GM19023 (cell line): Measurements from ENCODE around the gene MBIP.

Experiments
- ATAC-seq: cut with Tn5 transposase; IDR thresholded peaks from one replicate; pipeline ENCODE4 v1.9.1; 2021; ENCODE audit warnings: mild to moderate bottlenecking, moderate library complexity; ENCODE audit not compliant: unreplicated experiment

Gene MBIP

DNA sequence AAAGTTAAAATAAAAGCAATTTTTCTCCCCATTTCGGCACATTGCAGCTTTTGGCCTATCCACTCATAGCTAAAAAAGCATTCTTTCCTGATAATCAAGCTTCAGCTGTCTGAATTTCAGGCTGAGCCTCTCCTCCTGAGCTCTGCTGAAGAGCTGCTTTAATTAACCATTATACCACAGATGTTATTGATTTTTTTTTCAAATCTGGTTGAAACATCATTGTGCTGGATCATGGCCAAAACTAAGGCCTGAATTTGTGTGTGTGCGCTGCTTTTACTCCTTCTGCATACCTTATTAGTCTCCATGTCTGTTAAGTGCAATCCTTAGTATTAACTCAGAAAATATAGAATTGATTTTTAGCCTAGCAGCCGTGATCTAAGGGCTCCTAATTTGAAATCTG, 52.3 kb downstream of the MBIP start:
- ATAC-seq = no peak

DNA sequence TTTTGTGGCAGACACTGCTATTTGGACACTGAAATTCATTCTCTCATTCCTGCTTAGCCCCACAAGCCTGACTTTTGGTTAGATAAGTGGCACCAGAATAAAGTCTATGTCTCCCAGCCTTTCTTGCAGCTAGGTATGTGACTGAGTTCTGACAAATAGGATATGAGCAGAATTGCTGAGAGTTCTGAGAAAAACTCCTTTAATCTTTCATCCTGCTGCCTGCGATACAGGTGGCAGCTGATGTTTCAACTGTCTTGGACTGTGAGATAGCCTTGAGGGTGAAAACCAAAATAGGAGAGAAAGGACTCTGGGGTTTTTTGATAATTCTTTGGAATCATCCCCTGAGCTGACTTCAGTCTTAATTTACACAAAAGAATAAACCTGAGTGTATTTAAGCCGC, 55.8 kb downstream of the MBIP start:
- ATAC-seq = no peak

DNA sequence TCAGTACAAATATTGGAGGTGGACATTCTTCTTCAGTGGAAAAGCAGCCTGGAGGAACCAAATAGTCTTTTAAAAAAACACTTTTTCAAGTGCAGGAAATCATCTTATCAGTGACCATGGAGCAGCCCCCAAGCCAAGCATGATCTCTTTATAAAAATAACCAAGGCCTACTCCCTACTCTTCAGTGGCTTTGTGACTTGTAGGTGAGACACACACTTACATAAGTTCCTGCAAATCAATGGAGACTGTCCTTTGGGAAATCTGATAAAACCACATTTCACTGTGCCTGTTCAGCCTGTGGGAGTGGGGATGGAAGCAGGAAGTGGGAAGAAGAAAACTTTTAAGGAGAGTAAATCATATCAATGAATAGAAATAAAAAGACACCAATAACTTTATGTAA, 56.3 kb downstream of the MBIP start:
- ATAC-seq = no peak

DNA sequence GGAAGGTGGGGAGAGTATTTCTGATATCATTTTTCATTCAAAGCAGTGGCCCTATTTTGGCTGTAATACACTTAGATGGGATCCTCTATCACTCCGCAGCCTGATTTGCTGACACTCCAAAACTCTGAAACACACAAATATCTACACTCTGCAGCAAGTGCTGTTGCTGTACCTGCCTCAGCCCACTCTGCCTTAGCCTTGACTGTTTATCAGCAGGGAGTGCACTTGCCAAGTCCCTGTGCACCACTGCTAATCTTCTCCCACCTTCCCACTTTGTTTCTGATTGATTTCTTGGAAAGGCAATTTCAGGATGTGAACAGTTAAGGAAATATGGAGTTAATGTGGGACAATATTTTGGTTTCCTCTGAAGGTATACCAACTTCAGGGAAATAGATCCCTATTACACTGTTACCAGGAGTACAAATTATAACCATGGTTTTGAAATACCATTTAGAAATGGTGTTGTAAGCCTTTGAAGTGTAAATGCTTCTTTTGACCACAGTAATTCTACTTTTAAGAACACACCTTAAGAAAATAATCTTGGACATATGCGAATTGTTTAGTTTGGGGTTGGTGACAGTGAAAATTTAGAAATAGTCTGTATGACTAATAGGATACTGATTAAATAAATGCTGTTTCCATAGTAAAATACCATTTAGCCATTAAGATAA, 59.3 kb downstream of the MBIP start:
- no peak for ATAC-seq

DNA sequence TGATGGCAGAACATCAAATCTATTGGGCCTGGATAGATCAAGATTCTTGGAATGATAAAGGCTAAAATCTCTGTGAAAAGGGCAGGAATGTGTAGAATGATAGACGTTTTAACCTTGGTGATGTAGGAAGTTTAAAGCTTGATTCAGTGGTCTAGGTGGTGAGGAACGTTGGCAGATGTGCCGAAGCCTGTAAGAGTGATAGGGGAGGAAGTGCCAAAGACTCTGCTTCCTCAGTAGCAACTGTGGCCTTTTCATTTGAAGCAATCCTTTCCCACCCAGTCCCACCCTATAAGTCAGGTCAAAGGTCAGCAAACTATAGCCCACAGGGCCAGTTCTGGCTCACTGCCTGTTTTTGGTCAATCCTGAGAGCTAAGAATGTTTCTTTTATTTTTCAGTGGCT, 62.2 kb downstream of the MBIP start:
- no peak for ATAC-seq

DNA sequence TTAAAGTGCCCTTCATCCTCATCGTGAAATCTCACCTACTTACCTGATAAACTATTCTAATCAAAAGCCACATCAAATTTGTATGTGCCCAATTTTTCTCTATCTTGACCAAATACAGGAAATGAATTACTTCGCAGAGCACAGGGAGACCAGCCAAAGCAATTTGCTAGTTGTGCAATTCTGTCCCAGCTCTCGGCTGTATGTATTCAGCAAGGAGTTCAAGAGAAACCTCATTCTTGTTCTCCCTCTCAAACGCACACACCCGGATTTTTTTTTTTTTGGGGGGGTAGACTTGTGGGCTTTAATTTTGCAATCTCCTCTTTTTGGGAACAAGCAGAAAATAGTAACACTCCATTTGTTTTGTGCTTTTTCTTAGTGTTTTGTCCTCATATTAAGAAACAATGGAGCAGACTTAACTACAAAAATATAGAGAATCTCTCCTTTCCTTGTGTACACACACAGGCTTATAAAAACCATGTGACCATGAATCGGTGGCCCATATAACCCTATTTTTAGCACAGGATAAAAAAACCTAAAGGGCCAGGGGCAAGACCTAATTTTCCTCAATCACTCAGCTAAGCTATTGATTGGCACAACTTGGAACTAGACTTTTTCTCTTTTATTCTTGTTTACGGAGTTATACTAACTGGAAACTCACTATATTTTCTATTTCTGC, 64.2 kb downstream of the MBIP start:
- ATAC-seq = no peak

DNA sequence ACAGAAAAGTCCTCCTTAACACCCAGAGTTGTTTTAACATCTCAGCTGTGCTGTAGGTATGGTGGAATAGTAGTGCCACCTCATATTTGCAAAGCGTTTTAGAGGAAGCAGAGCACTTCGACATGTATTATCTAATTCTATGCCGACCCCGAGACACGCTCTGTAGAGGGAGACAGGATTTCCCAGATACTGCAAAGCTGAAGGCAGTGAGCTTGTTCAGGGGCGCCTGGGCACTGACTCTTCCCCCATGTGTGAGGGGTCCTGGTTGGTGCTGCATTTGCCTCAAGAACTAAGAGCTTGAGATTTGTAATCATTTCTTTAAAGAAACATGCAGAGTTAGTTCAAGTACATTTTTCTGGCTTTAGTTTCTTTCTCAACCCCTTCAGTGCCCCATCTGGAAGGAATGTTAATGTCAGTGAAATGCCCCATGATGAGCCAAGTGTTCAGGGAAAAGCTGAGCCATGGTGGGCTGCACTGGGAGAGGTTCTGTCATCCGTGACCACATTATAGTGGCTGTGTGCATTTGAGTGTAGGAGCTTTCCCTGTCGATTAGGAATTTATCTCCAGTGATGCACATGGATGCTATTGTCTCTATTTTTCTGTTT, 66.3 kb downstream of the MBIP start:
- ATAC-seq = no peak
